HEK293T (cell line): ENCODE results near the gene MIOX.

Experiments
- CTBP1 ChIP-seq: fragments of 450-650 bp; IDR thresholded peaks from 2 replicates; pipeline ENCODE4 v1.6.1; 2016; ENCODE audit warnings: borderline replicate concordance
- FOXK2 ChIP-seq: fragments of 450-650 bp; IDR thresholded peaks from 2 replicates; pipeline ENCODE4 v1.6.1; 2016; ENCODE audit warnings: mild to moderate bottlenecking
- L3MBTL2 ChIP-seq: fragments of 450-650 bp; conservative IDR thresholded peaks from 2 replicates; pipeline ENCODE4 v1.6.1; 2016; ENCODE audit warnings: mild to moderate bottlenecking
- NFRKB ChIP-seq: fragments of 450-650 bp; IDR thresholded peaks from 2 replicates; pipeline ENCODE4 v1.6.1; 2016; ENCODE audit warnings: mild to moderate bottlenecking, moderate library complexity
- SUZ12 ChIP-seq: fragments of 450-650 bp; IDR thresholded peaks from 2 replicates; pipeline ENCODE4 v1.6.1; 2016; ENCODE audit warnings: mild to moderate bottlenecking

DNA sequence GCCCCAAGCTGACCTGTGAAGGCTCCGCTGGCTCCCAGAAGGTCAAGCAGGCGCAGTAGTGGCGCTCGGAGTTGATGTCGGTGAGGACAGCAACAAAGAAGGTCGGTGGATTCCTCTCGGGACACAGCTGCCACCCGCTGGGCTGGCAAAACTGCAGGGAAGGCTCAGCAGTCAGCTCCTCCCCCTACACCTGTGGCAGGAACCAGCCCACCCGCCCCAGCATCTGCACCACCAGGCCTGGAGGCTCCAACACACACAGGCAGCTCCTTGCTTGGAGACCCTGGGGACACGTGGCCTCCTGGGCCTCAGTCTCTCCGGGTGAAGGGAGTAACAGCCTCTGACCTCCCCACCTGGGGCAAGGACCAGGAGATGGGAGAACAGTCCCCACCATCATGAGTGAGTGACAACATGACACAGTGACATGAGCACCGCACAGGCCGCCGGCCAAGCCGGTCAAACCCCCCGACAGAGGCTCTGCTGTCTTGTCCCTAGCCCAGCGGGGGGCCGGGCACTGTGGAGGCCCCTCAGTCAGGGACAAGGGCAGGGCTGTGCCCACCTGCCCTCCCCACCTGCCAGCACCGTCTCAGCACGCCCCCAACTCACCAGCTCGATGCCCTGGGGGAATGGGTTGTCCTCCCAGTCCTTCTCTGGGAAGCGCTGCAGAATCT lies 18.8 kb upstream of the MIOX start:
- TF ChIP-seq FOXK2 (no peak), NFRKB (no peak), SUZ12 (no peak), L3MBTL2 (no peak), CTBP1 (no peak)
